HepG2 (cell line): Measurements from ENCODE around the gene FRMD4A. TPM values are rescaled to one million over a fixed set of nuclear protein-coding genes. Genes with fewer than 3 reads are reported as not detected.

Experiments
- ATAC-seq: fragments of 200-7000 bp; cut with Tn5 transposase; 3 replicates; pipeline ENCODE4 v1.9.1; 2020; ENCODE audit warnings: mild to moderate bottlenecking, moderate library complexity
- BruUV-seq: library from RNA; stranded (reverse); fragments of 400-500 nt; replicated peaks from 2 replicates; lab custom pipeline; 2021; lab: Mats Ljungman, UMichigan
- CTCF ChIA-PET: fragments of 300-600 bp; formaldehyde crosslinking; extraction: SDS; loops from one replicate; lab custom pipeline; 2021; ENCODE audit warnings: low total read pairs, inconsistent platforms, low intra/inter-chr PET ratio; lab: Yijun Ruan, JAX
- POLR2A ChIA-PET: fragments of 350-600 bp; sonication (Branson Sonifier 250); formaldehyde crosslinking; loops from one replicate; lab custom pipeline; 2020; ENCODE audit warnings: antibody characterized with exemption, inconsistent platforms; lab: Yijun Ruan, JAX
- DNase-seq: peaks from one replicate; pipeline ENCODE4 v3.0.0-alpha.2; 2015; ENCODE audit warnings: low spot score
- FAIRE-seq: peaks from 3 replicates; lab custom pipeline; 2011; peaks lifted over from hg19 to GRCh38; lab: Jason Lieb, UNC
- H2AFZ ChIP-seq: one replicate; pipeline ENCODE4 v1.6.1; 2011; ENCODE audit warnings: low read length, inconsistent platforms
- H3K27ac ChIP-seq: fragments of 300-600 bp; 3 replicates; pipeline ENCODE4 v1.8.0; 2011; ENCODE audit warnings: mixed run types, mild to moderate bottlenecking, mixed read lengths, low read length, inconsistent platforms; ENCODE audit not compliant: insufficient read depth; ENCODE audit errors: extremely low read length
- H3K27me3 ChIP-seq, 2 experiments: fragments of 200-600 bp in 1 of 2; 2 replicates in 1 of 2; 3 replicates in 1 of 2; pipeline versions ENCODE4 v1.6.0 to v1.8.0; 2011; ENCODE audit warnings: low read length in 2 of 2, mild to moderate bottlenecking in 2 of 2, moderate library complexity in 2 of 2, inconsistent platforms in 1 of 2; ENCODE audit not compliant: insufficient read depth in 2 of 2, control insufficient read depth in 1 of 2
- H3K36me3 ChIP-seq, 2 experiments: fragments of 200-600 bp in 1 of 2; replicated peaks in 1 of 2; 2 replicates in 1 of 2; 3 replicates in 1 of 2; pipeline versions ENCODE4 v1.5.1 to v1.8.0; 2011; ENCODE audit warnings: low read length in 2 of 2, inconsistent platforms in 1 of 2; ENCODE audit not compliant: insufficient read depth in 2 of 2, control insufficient read depth in 1 of 2
- H3K4me1 ChIP-seq: 2 replicates; pipeline ENCODE4 v1.5.1; 2012; ENCODE audit warnings: low read length, inconsistent platforms; ENCODE audit not compliant: insufficient read depth
- H3K4me2 ChIP-seq: 2 replicates; pipeline ENCODE4 v1.6.0; 2011; ENCODE audit warnings: low read depth, low read length, inconsistent platforms
- H3K4me3 ChIP-seq, 3 experiments: fragments of 200-600 bp in 1 of 3; sonication (generic), shearing (Covaris generic) in 1 of 3; replicated peaks in 1 of 3; 2 replicates each; pipeline ENCODE4 v1.5.1; 2011 to 2016; ENCODE audit warnings: low read length in 3 of 3, inconsistent platforms in 2 of 3, low read depth in 2 of 3, mild to moderate bottlenecking in 2 of 3, control low read depth in 1 of 3, mixed read lengths in 1 of 3; ENCODE audit not compliant: insufficient read depth in 1 of 3
- H3K79me2 ChIP-seq: one replicate; pipeline ENCODE4 v1.6.1; 2011; ENCODE audit warnings: low read length, inconsistent platforms; ENCODE audit not compliant: insufficient read depth
- H3K9ac ChIP-seq: 2 replicates; pipeline ENCODE4 v1.6.0; 2011; ENCODE audit warnings: mild to moderate bottlenecking, low read depth, low read length, inconsistent platforms; ENCODE audit not compliant: insufficient read depth
- H3K9me3 ChIP-seq: 2 replicates; pipeline ENCODE4 v1.5.1; 2012; ENCODE audit warnings: mild to moderate bottlenecking, low read length
- H4K20me1 ChIP-seq: 2 replicates; pipeline ENCODE4 v1.6.0; 2011; ENCODE audit warnings: inconsistent platforms, mild to moderate bottlenecking, low read length, moderate library complexity; ENCODE audit not compliant: insufficient read depth
- AHR ChIP-seq: IDR thresholded peaks from 2 replicates; pipeline ENCODE4 v1.6.1; 2018; ENCODE audit warnings: missing genetic modification reagents, missing compliant biosample characterization
- CCAR2 ChIP-seq: fragments of 200-400 bp; formaldehyde crosslinking; optimal IDR thresholded peaks from 2 replicates; pipeline ENCODE3; 2018; ENCODE audit warnings: low read depth, mild to moderate bottlenecking, low read length, moderate library complexity
- FOXK1 ChIP-seq: sonication (generic); formaldehyde crosslinking; IDR thresholded peaks from 2 replicates; pipeline ENCODE4 v1.4.0; 2020; ENCODE audit warnings: low read depth, missing genetic modification reagents, borderline replicate concordance
- HOXA3 ChIP-seq: sonication (generic); formaldehyde crosslinking; IDR thresholded peaks from 2 replicates; pipeline ENCODE4 v1.5.0; 2020; ENCODE audit warnings: missing genetic modification reagents
- IRX3 ChIP-seq: sonication (generic); formaldehyde crosslinking; IDR thresholded peaks from 2 replicates; pipeline ENCODE4 v1.8.1; 2023; ENCODE audit warnings: mild to moderate bottlenecking, low read depth, missing genetic modification reagents, borderline replicate concordance
- MIXL1 ChIP-seq: IDR thresholded peaks from 2 replicates; pipeline ENCODE4 v1.6.1; 2016
- NPAS2 ChIP-seq: sonication (generic); formaldehyde crosslinking; IDR thresholded peaks from 2 replicates; pipeline ENCODE4 v1.8.0; 2022; ENCODE audit warnings: mild to moderate bottlenecking, missing genetic modification reagents, borderline replicate concordance
- RBM39 ChIP-seq: fragments of 200-400 bp; formaldehyde crosslinking; IDR thresholded peaks from one replicate; pipeline ENCODE4 v1.6.1; 2018; ENCODE audit warnings: antibody characterized with exemption, mild to moderate bottlenecking, low read depth, low read length; ENCODE audit not compliant: poor library complexity, severe bottlenecking
- REXO4 ChIP-seq: sonication (generic); formaldehyde crosslinking; IDR thresholded peaks from 2 replicates; pipeline ENCODE4 v1.8.0; 2022; ENCODE audit warnings: missing genetic modification reagents, mild to moderate bottlenecking, borderline replicate concordance
- TOPORS ChIP-seq: sonication (generic); formaldehyde crosslinking; IDR thresholded peaks from 2 replicates; pipeline ENCODE4 v1.8.0; 2023; ENCODE audit warnings: mild to moderate bottlenecking, missing genetic modification reagents
- ZBTB38 ChIP-seq: sonication (generic); formaldehyde crosslinking; IDR thresholded peaks from 2 replicates; pipeline ENCODE4 v1.5.1; 2020; ENCODE audit warnings: mild to moderate bottlenecking, missing genetic modification reagents
- ZNF367 ChIP-seq: sonication (generic); formaldehyde crosslinking; IDR thresholded peaks from 2 replicates; pipeline ENCODE4 v1.4.0; 2020; ENCODE audit warnings: missing genetic modification reagents, borderline replicate concordance
- ZNF460 ChIP-seq: sonication (generic); formaldehyde crosslinking; IDR thresholded peaks from 2 replicates; pipeline ENCODE4 v1.5.1; 2020; ENCODE audit warnings: missing genetic modification reagents, mild to moderate bottlenecking, borderline replicate concordance
- ZNF614 ChIP-seq: IDR thresholded peaks from 2 replicates; pipeline ENCODE4 v1.6.1; 2018; ENCODE audit warnings: missing biosample characterization, missing genetic modification reagents, inconsistent platforms, borderline replicate concordance
- ZNF703 ChIP-seq: sonication (generic); formaldehyde crosslinking; IDR thresholded peaks from 2 replicates; pipeline ENCODE4 v1.5.1; 2020; ENCODE audit warnings: missing genetic modification reagents, mild to moderate bottlenecking, moderate library complexity, borderline replicate concordance
- WGBS: methylation state at CpG from one replicate; pipeline ENCODE4 v1.1.6; 2017; ENCODE audit warnings: low lambda C conversion rate; 5-methylcytosine and 5-hydroxymethylcytosine counted together
- in situ Hi-C: cut with HindIII; loops from 2 replicates; pipeline ENCODE4 v1.10.0; 2017; ENCODE audit warnings: low pct_unique_long_range_greater_than_20kb; ENCODE audit not compliant: extremely low pct_ligation_motif_present
- intact Hi-C: fragments of 100-400 bp; cut with micrococcal nuclease; formaldehyde crosslinking; loops from one replicate; pipeline ENCODE4 v1.10.0; 2022; ENCODE audit not compliant: unreplicated experiment
- polyA plus RNA-seq, 8 experiments: library from polyadenylated mRNA; depleted of rRNA in 3 of 8; stranded (reverse) in 7 of 8; unstranded in 1 of 8; fragments of >200 nt; fragmentation: Illumina TruSeq in 4 of 8; extraction: Trizol in 4 of 8; gene quantifications; 2 replicates each; pipeline versions ENCODE4 v1.2.1 to v1.2.3, GENCODE V29; 2011 to 2016; ENCODE audit warnings: low read depth in 4 of 8, missing spikeins in 1 of 8, mixed read lengths in 1 of 8; ENCODE audit not compliant: insufficient read depth in 1 of 8
- total RNA-seq, 5 experiments: library from RNA; depleted of rRNA; stranded (reverse); fragments of >200 nt; fragmentation: Illumina TruSeq; extraction: Trizol; gene quantifications; 2 replicates each; pipeline ENCODE4 v1.2.3, GENCODE V29; 2016; ENCODE audit warnings: low read depth in 1 of 5
- TF ChIP-seq, protein P1 (sequence below): IDR thresholded peaks from 2 replicates; pipeline ENCODE4 v1.6.1; 2016; ENCODE audit warnings: missing compliant biosample characterization, missing genetic modification reagents, borderline replicate concordance
- TF ChIP-seq, protein P2 (sequence below): IDR thresholded peaks from 2 replicates; pipeline ENCODE4 v1.6.1; 2012; ENCODE audit warnings: low read length, improper control_type of control experiment

FRMD4A gene
- total and polyA plus RNA-seq, 2 of the 13 experiments (the other 11 are each of a cell fraction or from before 2014, with no cell fraction given) = 0.09 to 0.26 TPM

DNA sequence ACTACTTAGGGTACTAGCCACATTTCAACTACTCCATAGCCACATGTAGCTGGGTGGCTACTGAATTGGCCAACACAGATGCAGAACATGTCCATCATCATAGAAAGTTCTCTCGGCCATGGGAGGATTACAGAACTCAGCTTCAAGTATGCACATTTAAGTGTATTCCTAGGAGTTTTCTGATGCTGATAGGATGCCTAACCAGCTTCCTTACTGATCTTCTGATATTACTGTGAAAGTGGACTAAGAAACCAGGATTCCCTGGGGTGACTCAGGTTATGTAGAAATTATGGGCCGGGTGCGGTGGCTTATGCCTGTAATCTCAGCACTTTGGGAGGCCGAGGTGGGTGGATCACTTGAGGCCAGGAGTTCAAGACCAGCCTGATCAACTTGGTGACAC, 125.5 kb downstream of the FRMD4A start:
- H3K9ac ChIP-seq = no peak overlapping the region
- FAIRE-seq (no peak), ATAC-seq (no peak)

More for the DNA sequence above, 125.5 kb downstream of the FRMD4A start:
- TF ChIP-seq, protein P1, sequence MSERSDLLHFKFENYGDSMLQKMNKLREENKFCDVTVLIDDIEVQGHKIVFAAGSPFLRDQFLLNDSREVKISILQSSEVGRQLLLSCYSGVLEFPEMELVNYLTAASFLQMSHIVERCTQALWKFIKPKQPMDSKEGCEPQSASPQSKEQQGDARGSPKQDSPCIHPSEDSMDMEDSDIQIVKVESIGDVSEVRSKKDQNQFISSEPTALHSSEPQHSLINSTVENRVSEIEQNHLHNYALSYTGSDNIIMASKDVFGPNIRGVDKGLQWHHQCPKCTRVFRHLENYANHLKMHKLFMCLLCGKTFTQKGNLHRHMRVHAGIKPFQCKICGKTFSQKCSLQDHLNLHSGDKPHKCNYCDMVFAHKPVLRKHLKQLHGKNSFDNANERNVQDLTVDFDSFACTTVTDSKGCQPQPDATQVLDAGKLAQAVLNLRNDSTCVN (CRISPR knock-in tag) = no peak
- TF ChIP-seq AHR (CRISPR knock-in tag) = no peak
- no peak for TF ChIP-seq RBM39
- TF ChIP-seq CCAR2 = no peak
- TF ChIP-seq IRX3 (CRISPR knock-in tag) = no peak
- no peak for TF ChIP-seq ZBTB38 (CRISPR knock-in tag)
- TF ChIP-seq ZNF460 = no peak
- no peak for TF ChIP-seq HOXA3
- no peak for TF ChIP-seq ZNF367 (CRISPR knock-in tag)
- no peak for TF ChIP-seq NPAS2 (CRISPR knock-in tag)
- TF ChIP-seq, protein P2, sequence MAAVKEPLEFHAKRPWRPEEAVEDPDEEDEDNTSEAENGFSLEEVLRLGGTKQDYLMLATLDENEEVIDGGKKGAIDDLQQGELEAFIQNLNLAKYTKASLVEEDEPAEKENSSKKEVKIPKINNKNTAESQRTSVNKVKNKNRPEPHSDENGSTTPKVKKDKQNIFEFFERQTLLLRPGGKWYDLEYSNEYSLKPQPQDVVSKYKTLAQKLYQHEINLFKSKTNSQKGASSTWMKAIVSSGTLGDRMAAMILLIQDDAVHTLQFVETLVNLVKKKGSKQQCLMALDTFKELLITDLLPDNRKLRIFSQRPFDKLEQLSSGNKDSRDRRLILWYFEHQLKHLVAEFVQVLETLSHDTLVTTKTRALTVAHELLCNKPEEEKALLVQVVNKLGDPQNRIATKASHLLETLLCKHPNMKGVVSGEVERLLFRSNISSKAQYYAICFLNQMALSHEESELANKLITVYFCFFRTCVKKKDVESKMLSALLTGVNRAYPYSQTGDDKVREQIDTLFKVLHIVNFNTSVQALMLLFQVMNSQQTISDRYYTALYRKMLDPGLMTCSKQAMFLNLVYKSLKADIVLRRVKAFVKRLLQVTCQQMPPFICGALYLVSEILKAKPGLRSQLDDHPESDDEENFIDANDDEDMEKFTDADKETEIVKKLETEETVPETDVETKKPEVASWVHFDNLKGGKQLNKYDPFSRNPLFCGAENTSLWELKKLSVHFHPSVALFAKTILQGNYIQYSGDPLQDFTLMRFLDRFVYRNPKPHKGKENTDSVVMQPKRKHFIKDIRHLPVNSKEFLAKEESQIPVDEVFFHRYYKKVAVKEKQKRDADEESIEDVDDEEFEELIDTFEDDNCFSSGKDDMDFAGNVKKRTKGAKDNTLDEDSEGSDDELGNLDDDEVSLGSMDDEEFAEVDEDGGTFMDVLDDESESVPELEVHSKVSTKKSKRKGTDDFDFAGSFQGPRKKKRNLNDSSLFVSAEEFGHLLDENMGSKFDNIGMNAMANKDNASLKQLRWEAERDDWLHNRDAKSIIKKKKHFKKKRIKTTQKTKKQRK = no peak
- no peak for TF ChIP-seq REXO4 (CRISPR knock-in tag)
- TF ChIP-seq TOPORS (CRISPR knock-in tag) = no peak
- TF ChIP-seq ZNF614 (CRISPR knock-in tag) = no peak
- no peak for TF ChIP-seq FOXK1
- TF ChIP-seq ZNF703 (CRISPR knock-in tag) = no peak
- no peak for TF ChIP-seq MIXL1
- Histone ChIP-seq H3K27ac (no peak overlapping the region), H3K9me3 (no peaks in the 10 kb centered on the region), H2AFZ (no peak overlapping the region), H3K36me3 (no peaks in the 10 kb centered on the region), H3K79me2 (no peaks in the 10 kb centered on the region), H4K20me1 (no peaks in the 10 kb centered on the region), H3K4me1 (no peaks in the 10 kb centered on the region), H3K4me3 (no peak overlapping the region), H3K4me2 (no peak overlapping the region), H3K27me3 (peaks cover 0 to 6% of the 10 kb centered on the region in 2 experiments; a peak in 1 of 5 replicates)
- in situ Hi-C loops = no loop called here
- no peak for DNase-seq
- POLR2A ChIA-PET = no interaction called here
- intact Hi-C loops = no loop called here
- CTCF ChIA-PET = no interaction called here
- no TSS peak for BruUV-seq
- WGBS = 43% methylated on average over 4 of the region's 4 CpGs
